Measurements from ENCODE around the gene SYT14. TPM values are rescaled to one million over a fixed set of nuclear protein-coding genes. Genes with fewer than 3 reads are reported as not detected.

The SYT14 gene
- total RNA-seq, 1 donor = under 0.01 TPM

GRCh38 chr1:210214573-210215409, 276.8 kb downstream of the SYT14 start:
- Histone ChIP-seq H3K27me3 (ENCODE audit: insufficient read depth, low read length) (peaks cover 3% of the 10 kb centered on the region), H3K9me3 (ENCODE audit: low read depth, low read length) (no peaks in the 10 kb centered on the region), H3K4me1 (ENCODE audit: insufficient read depth, low read length) (no peaks in the 10 kb centered on the region), H3K4me3 (ENCODE audit: low read length) (no peak overlapping the region)

GRCh38 chr1:210217482-210217881, 279.5 kb downstream of the SYT14 start:
- no peaks in the 10 kb centered on the region for H3K9me3 ChIP-seq (ENCODE audit: low read depth, low read length)
- H3K4me3 ChIP-seq (ENCODE audit: low read length) = no peak overlapping the region
- no peaks in the 10 kb centered on the region for H3K4me1 ChIP-seq (ENCODE audit: insufficient read depth, low read length)
- peaks cover 3% of the 10 kb centered on the region for H3K27me3 ChIP-seq (ENCODE audit: insufficient read depth, low read length)

- H3K4me1 ChIP-seq (ENCODE audit: insufficient read depth, low read length) = no peaks in the 10 kb centered on the region
- H3K4me3 ChIP-seq (ENCODE audit: low read length) = no peak overlapping the region
- H3K9me3 ChIP-seq (ENCODE audit: low read depth, low read length) = no peaks in the 10 kb centered on the region
- peaks cover 3% of the 10 kb centered on the region for H3K27me3 ChIP-seq (ENCODE audit: insufficient read depth, low read length)
Measured at GRCh38 chr1:210218047-210218446, 280.0 kb downstream of the SYT14 start.

Other genes with a start within 250 kb of the SYT14 start
- gene HSD11B1, start 233.4 kb upstream of the SYT14 start, total RNA-seq = 0.10 TPM
- gene TRAF3IP3, start 182.2 kb upstream of the SYT14 start, total RNA-seq = 92.5 TPM
- gene C1orf74, start 153.7 kb upstream of the SYT14 start, total RNA-seq = 1.0 TPM
- 0.94 TPM for gene IRF6, start 132.1 kb upstream of the SYT14 start, total RNA-seq
- gene UTP25, start 110.2 kb upstream of the SYT14 start, total RNA-seq = 9.3 TPM